HS-5 (cell line): Measurements from ENCODE around the gene ANKS1B.

Source experiments
- DNase-seq: peaks from one replicate; pipeline ENCODE4 v3.0.0-alpha.2; 2012; ENCODE audit warnings: low read depth

The ANKS1B gene

DNA sequence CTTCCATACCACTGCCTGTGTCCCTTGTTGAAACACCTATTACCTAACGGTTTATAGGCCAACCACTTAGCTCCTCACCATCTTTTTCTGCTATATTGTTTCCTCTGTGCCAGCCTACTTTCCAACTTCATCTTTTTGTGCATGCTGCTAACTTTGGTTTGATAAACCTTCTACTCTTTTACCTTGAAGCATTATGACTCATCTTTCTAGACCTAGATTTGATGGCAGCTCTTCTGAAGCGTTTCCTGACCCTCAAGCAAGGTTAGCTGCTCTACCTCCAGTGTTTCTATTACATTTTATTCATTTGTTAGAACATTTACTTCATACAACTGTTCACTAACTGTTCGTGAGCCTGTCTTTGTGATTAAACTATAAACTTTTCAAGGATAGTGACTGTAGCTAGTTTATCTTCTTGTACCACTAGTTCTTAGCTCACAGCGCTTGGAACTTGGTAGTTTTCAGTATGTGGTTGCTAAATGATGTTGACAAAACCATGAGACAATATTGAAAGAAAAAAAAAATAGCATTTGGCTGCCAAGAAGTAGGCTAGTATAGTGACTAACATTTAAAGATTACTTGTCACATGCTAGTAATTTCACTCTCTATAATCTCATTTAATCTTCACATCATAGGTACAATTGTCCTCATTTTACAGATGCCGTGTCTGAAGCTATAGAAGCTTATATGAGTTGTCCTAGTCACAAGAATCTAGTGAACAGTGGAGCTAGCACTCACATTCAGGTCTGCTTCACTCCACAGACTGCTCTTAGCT, 1260.2 kb downstream of the ANKS1B start:
- no peak for DNase-seq

GRCh38 chr12:98721204-98721702, 1263.5 kb downstream of the ANKS1B start:
- no peak for DNase-seq

- DNase-seq, result no peak
Measured at GRCh38 chr12:98719515-98720504, 1264.9 kb downstream of the ANKS1B start.

DNA sequence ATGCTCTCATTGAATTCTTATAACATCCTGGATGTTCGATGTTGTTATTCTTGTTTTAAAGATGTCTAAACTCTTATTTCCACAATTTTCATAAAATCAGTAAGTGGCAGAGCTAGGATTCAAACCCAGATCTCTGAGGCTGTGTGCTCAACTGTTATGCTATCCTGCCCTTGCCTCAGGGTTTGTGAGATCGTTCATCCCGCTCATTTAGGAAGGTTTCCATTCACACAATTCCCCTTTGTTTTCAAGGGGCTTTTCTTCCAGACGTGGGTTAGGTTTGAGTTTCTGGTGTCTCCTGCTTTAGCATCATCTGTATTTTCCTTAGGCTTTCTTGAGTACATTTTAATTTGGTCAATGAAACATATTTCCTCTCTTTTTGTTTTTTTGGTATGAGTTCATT, 1270.3 kb downstream of the ANKS1B start:
- DNase-seq, result no peak

GRCh38 chr12:98709022-98709421, 1275.7 kb downstream of the ANKS1B start:
- DNase-seq, result no peak

- DNase-seq, result no peak
Measured at GRCh38 chr12:98701166-98701565, 1283.6 kb downstream of the ANKS1B start.

GRCh38 chr12:98699586-98699985, 1285.2 kb downstream of the ANKS1B start:
- DNase-seq, result no peak

- DNase-seq, result no peak
Measured at GRCh38 chr12:98698603-98699463, 1285.9 kb downstream of the ANKS1B start.

GRCh38 chr12:98697209-98697608, 1287.5 kb downstream of the ANKS1B start:
- DNase-seq, result no peak

DNA sequence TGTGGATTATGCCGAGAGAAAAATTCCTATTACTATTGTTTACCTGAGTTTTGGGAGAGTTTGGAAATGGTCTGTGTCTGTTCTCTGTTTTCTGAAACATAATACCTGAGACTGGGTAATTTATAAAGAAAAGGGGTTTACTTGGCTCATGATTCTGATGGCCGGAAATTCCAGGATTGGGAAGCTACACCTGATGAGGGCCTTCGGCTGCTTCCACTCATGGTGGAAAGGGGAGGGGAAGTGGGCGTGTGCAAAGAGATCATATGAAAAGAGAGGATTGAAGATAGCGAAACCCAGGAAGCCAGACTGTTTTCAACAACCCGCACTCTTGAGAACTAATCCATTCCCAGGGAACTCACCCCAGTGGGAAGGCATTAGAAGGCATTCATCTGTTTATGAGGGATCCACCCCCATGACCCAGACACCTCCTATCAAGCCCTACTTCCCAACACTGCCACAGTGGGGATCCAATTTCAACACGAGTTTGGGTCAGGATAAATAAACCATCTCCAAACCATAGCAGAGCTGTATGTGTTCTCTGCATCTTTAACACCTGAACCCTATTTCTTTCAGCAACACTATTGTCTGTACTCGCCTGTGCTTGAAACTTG, 1288.6 kb downstream of the ANKS1B start:
- no peak for DNase-seq

GRCh38 chr12:98691351-98691750, 1293.4 kb downstream of the ANKS1B start:
- DNase-seq, result no peak

GRCh38 chr12:98686603-98687002, 1298.1 kb downstream of the ANKS1B start:
- no peak for DNase-seq
